DMS 273 (cell line): ENCODE data around the gene PPFIA1.

ENCODE experiments used
- DNase-seq: peaks from one replicate; lab custom pipeline; 2025; ENCODE audit not compliant: unreplicated experiment; lab: John Stamatoyannopoulos, UW

Gene PPFIA1

DNA sequence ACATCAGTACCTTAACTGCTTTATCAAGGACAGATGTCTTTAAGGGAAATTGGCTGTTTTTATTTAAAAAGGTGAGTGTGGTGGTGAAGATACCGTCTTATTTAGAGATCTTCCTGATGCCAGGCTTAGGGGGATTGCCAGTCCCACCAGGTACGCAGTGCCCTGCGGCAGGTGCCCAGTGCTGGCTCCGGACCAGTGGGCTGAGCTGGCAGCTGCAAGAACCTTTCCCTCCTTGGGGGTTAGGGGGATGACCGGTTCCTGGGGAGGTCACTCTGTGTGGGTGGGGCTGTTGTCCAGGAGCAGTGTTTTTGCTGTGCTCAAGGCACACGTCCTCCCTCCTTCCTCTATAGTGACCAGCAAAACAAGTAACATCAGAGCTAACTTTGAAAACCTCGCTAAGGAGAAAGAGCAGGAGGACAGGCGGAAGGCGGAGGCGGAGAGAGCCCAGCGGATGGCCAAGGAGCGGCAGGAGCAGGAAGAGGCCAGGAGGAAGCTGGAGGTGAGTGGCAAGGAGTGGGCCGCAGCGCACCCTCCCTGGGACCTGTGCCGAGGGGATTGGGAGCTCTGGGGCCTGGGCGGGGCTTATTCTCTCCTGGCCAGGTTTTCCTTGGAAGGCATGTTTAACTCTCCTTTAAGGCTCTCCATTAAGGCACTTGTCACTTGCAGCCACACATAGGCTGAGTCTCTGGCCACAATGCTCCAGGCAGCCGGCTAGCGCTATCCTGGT, 158.4 kb downstream of the PPFIA1 start:
- DNase-seq, result no peak

DNA sequence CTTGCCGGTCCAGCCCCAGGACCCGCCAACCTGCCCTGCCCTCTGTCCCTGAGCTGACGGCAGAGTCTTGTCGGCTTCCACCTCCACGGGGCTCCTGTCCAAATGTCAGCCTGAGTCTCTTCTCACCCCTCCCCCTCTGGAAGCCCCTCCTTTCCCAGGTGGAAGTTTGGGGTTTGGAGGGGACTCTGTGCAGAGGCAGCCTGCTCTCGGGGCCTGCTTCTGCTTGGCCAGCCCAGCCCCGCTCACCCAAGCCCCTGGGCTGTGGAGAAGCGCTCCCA, 158.9 kb downstream of the PPFIA1 start:
- no peak for DNase-seq

DNA sequence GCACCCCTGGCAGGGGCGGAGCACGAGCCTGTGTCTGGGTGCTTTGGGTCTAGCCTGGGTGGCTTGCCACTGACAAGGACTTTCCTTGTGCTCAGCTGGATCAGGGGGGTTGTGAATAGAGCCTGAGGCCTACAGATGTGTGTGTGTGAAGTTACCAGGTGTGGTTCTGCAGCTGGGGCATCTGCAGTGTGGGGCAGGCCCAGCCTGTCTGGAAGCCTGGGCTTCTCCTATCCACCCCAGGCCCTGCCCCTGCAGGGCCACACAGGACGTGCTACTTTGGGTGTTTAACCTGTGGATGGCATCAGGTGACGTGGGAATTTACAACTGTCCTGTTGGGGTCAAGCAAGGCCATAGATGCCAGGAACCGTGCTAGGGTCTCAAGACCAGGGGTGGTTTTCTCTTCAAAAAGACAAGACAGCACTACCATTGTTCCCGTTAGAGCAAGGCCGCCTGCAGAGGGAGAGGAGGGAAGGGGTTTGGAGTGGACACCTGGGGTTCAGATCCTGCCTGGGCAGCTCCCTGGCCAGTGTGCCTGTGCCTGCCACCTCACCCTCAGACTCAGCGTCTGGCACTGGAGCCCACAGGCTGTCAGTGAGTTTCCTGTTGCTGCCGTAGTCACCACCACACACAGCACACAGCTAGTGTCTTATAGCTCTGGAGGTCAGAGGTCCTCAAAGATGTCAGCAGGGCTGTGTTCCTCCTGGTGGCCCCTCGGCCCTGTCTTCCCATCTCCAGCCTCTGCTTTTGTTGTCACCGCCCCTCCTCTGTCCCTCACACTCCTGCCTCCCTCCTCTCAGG, 159.4 kb downstream of the PPFIA1 start:
- DNase-seq, result no peak

DNA sequence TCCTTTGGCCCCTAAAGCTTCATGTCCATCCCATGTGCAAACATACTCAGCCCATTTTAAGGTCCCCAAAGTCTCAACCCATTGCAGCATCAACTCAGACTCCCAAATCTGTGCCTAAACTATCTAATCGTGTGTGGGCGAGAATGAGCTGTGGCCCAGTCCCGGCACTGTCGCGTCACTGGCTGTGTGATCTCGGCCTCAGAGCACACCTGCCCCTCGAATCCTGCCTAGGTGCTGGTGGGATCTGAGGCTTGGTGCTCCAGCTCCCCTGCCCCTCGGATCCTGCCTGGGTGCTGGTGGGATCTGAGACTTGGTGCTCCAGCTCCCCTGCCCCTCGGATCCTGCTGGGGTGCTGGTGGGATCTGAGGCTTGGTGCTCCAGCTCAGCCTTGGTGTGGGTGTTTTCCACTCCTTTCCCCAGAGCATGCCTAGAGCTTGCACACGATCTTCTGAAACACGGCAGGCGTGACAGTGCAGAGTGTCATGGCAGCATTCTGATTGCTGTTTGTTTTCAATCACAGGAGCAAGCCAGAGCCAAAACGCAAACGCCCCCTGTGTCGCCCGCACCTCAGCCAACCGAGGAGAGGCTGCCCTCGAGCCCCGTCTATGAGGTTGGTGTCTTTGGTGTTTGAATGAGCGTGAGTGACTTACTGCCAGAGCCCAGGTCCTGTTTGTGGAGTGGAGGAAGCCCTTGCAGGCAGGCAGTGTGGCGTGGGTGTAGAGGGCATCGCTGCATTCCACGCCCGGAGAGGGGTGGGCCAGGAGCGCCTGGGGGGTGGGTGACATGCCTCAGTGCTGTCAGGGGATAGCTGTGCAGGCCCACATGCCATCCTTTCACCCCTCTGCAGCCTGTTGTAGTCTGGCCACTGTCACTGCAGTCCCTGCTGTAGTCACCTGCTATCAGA, 160.4 kb downstream of the PPFIA1 start:
- no peak for DNase-seq

DNA sequence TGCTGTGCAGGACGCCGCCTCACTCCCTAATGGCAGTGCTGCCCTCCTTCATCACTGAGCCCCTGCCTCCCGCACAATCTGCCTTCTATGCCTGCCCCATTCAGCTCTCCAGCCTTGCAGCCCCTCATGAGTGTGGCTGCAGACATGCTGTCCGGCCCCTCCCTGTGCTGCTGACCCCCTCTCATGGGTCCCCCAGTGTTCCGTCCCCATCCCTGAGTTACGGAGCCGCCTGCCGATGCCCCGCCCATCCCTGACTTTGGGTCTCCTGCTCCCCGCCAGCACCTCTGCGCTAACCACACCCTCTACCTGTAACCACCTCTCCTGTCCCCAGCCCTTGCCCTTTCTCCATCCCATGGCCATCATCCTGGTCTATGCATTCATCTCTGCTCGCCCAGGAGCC, 161.1 kb downstream of the PPFIA1 start:
- no peak for DNase-seq

DNA sequence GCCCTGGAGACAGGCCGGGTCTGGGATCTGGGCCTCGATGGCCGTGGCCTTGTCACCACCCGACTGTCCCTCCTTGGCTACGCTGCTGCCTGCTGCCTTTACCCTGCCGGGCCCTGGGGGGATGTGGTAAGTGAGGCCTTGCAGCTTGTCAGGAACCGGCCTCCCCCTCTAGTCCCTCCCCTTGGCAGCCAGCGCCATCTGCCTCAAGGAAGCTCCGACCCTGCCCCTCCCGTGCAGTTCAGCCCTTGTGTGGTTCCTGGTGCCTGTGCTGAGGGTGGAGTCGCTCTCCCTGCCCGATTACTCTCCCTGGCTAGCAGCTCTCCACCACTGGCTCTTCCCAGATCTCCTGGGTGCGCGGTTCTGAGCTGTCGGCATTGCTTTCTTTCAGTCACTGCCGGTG, 161.6 kb downstream of the PPFIA1 start:
- no peak for DNase-seq

DNA sequence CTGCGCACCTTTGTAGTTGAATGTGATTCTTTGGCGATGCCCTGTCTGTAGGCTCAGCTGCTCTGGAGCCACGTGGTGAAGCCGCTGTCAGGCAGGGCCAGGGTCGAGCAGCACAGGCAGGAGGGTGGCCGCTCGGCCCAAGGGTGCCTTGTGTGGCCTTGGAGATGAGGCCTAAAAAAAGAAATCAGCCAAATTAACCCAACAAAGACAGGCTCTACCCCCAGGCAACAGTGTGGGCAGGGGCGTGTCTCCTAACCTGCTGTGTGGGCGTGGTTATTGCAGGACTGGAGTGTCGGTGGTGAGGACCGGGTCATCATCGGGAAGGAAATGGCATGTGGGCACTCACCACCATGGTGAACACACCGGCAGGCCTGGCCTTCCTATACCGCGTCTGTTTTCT, 162.1 kb downstream of the PPFIA1 start:
- no peak for DNase-seq

DNA sequence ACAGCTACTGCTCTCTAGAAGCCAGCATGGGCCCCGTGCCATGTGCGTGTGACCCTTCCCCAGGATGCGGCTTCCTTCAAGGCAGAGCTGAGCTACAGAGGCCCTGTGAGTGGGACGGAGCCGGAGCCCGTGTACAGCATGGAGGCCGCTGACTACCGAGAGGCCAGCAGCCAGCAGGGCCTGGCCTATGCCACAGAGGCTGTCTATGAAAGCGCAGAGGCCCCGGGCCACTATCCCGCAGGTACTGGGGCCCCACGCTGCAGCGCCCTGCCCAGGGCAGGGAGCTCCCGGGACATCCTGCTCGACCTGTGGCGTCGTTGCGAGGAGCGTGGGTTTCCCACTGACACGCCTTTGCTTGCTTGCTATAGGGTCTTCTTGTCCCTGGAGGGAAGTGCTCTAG, 162.5 kb downstream of the PPFIA1 start:
- no peak for DNase-seq

DNA sequence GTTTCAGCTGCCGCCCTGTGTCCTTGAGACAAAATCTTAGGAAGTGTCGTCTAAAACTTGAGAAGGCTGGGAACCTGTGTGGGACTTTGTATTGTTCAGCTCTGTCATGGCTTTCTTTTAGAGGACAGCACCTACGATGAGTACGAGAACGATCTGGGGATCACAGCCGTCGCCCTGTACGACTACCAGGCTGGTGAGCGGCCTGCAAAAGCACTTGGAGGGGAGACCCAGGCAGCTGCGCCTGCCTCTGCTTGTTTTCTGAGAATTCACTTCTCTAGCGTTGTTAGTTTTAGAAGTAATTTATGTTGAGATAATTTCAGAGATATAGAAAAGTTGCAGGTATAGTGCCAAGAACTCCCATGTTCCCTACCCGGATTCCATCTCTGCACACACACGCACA, 163.0 kb downstream of the PPFIA1 start:
- DNase-seq, result no peak
